HG02571 (cell line): Measurements from ENCODE around the gene ENTR1.

Experiments used
- ATAC-seq: cut with Tn5 transposase; IDR thresholded peaks from one replicate; pipeline ENCODE4 v1.9.1; 2021; ENCODE audit warnings: mild to moderate bottlenecking, moderate library complexity; ENCODE audit not compliant: unreplicated experiment

ENTR1 gene

GRCh38 chr9:136399176-136400037, 11.0 kb downstream of the ENTR1 start:
- peak; percentile 21 for ATAC-seq

DNA sequence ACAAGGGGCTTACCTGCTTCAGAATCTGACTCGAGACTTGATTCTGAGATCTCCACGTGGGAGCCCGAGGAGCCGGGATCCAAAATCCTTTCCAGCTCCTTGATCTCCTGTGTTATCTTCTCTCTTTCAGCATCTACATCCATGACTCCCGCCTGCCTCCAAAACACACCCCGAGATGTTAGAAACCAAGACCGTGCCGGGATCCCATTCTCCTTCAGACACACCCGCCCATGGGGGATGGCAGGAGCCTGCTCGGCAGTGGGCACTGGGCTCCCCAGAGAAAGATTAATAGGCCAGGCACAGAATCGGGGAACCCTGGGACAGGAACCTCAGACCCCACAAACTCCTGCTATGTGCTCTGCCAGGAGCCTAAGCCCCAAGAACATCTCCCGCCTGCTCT, 12.1 kb downstream of the ENTR1 start:
- ATAC-seq = no peak

GRCh38 chr9:136397643-136398042, 12.8 kb downstream of the ENTR1 start:
- ATAC-seq = no peak

GRCh38 chr9:136396219-136396515, 14.2 kb downstream of the ENTR1 start:
- no peak for ATAC-seq

DNA sequence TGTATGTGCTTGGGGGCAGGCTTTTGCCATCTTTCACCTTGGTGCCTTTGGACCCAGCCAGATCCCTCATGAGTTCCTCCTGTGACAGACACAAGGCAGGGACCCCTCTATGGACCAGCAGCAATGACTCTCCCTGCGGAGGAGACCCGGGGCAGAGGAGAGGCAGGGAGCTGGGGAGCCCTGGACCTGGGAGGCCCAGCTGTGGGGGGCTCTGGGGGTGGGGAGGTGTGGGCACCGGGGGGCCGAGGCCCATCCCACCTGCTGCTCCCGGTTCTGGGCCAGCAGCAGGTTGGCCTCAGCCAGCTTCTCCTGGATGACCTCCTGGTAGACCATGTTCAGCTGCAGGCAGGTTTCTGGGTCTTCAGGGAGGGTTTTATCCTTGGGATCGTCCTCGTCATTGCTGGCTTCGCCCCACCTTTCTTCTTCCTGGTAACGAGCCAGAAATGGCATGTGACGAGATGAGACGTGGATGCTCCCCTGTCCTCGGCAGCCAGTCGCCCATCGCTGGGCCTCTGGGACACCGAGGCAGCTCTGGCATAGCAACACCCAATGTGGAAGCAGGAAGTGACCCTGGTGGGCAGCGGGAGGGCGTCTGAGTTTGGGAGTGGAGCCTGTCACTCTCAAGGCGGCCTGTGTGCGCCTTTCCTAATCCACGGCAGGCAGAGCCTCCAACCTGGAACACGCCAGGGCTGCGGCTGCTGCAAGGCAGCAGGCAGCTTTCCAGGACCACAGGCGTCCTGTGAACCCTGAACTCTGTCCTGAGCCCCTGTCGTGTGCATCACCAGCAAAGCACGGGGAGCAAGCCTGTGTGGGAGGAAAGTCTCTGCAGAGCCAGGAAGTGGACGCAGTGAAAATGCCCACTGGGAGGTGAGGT, 14.8 kb downstream of the ENTR1 start:
- no peak for ATAC-seq

- no peak for ATAC-seq
Measured at GRCh38 chr9:136395020-136395340, 15.4 kb downstream of the ENTR1 start.

DNA sequence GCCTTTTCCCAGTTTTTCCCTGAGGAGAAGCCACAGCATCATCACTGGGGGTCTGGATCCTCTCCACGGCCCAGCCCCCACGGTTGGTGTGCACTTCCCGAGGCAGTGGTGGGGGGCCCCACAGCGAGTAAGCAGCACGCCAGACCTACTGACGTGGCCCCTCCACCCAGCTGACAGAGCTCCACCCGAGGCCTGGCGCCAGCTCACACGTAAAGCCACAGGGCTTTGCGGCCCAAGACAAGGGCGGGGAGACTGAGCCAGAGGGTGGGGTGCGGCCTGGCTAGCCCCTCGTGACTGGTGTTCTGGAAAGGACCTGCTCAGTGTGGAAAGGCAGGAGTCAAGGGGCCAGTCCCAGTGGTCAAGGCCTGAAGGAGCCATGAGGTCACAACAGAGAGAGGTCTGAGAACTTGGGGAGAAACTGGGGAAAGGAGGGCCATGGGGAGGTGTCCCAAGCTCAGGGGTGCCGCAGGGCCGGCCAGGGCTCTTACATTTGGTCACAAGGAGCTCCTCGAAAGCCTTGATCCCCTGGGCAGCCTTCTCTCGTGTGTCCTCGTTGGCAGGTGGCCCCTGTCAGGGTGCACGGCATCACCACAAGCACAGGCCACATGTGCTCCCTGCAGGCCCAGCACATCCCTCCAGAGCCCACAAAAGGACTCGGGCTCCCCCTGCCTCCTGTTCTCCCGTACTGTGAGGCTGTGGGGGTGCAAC, 15.9 kb downstream of the ENTR1 start:
- ATAC-seq = no peak

- no peak for ATAC-seq
Measured at GRCh38 chr9:136393531-136393930, 16.9 kb downstream of the ENTR1 start.

DNA sequence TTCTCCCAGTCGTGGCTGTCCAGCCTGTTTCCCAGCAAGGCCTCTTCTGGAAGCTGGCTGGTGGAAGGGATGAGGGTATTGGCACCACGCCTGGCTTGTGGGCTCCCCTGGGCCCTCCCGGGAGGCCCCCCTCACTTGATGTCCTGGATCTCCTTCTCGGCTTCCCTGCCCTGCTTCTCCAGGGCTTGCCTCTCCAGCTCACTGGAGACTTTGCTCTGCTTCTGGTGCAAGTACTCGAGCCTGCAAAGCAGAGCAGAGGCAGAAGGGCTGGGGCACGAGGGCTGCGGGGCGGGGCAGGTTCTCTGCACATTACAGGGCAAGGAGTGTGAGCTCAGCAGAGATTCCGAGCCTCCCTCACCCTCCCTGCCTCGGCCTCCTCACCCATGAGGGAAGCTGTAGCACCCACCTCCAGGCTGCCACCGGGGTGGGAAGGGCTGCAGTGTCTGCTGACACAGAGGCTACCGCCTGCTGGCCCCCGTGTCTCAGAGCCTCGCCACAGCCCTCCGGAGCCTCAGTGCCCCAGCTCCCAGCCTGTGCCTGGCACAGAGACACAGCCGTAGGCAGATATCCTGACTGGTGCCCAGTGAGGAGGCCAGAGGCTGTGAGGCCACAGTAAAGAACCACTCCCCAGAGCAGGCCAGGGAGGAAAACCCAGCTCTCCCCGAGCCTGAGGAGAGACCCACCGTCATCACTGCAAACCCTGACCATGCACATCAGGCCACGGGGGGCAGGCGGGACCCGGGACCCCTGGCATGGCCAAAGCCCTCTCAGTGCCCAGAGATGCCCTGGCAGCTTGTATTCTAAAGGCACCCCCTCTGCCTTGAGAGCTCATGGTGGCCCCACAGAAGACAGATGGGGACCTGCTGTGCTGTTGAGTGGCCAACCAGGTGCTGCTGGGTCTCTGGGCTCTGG, 17.6 kb downstream of the ENTR1 start:
- no peak for ATAC-seq

DNA sequence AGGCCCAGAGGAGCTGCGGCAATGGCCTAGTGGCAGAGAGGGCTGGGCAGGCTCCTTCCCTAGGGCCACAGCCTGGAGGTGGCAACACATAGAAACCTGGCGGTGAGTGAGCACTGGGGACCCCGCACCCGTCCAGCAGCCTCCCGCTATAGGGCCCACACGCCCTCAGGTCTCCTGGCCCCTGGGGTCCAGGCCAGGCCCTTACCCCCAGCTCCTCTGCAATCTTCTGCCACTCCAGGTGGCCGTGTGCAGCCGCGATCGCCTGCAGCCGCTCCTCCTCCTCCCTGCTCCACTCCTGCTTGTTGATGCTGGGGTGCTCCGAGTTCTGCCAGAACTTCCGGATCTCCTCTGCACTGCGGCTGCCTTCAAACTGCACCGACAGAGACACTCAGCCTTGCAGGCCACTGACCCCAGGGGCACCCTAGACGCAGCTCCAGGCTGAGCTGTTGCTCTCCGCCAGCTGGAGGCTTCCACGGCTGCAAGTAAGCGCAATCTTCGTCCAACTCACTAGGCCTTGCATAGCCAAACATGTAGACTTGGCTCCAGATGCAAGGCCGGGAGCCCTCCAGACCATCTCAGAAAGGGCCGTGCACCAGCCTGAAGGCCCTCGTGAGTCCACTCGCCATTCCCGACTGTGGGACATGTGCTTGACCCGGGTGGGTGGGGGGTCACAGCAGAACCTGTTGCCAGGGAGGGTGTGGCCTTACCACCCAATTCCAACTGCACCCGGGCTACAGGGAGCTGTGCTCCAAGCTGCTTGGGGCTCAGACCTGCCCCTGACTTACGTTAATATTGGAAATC, 18.5 kb downstream of the ENTR1 start:
- ATAC-seq = no peak

DNA sequence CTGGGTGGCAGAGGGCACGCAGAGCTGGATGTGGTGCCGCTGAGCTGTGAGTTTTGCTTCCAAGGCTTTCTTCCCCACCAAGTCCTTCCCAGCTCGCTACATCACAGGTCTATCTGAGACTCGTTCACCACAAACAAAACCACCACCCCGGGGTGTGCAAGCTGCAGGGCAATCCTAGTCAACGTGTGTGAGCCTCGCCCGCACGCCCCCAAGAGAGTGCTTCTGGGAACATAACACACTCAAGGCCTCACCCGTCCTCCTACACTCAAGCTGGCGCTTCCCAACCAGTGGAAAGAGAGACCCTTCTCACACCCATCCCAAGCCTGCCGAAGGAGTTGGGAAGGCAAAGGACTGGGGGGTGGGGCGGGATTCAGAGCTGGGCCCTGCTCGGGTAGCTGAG, 21.0 kb downstream of the ENTR1 start:
- no peak for ATAC-seq

- no peak for ATAC-seq
Measured at GRCh38 chr9:136387217-136387616, 23.2 kb downstream of the ENTR1 start.

DNA sequence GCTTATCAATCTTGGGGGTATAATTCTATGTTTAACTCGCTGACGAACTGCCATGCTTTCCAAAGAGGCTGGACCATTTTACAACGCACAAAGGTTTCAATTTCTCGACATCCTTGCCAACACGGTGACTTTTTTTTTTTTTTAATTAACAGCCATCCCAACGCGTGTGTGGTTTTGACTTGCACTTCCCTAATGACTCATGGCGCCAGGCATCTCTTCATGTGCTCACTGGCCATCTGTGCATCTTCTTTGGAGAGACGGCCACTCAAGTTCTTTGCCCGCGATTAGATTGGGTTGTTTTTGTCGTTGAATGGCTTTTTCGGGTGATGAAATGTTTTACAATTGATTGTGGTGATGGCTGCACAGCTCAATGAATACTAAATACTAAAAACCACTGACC, 24.4 kb downstream of the ENTR1 start:
- ATAC-seq = no peak

GRCh38 chr9:136385015-136385414, 25.4 kb downstream of the ENTR1 start:
- no peak for ATAC-seq

- ATAC-seq = no peak
Measured at GRCh38 chr9:136383436-136383835, 27.0 kb downstream of the ENTR1 start.

DNA sequence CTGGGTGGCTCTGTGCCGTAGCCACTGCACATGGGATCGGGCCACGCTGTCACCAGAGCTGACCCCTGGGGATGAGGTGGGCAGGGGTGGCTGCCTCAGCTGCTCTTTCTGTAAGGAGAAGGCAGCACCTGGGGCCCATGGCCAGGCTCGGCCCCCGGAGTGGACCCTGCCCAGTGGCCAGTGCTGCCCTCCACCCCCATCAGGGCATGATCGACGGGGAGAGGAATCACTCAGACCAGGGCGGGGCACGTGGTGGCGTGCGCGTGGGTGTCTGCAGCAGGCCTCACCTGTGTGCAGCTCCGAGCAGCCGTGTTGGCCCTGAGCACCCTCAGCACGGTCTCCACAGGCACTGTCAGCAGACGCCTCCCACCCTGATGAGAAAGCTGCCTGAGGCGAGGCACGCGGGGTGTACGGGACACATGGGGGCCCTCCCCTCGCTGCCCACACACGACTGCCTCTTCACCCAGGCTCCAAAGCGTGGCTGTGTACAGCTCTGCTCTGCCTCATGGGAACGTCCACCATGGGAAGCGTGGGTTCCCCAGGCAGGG, 28.4 kb downstream of the ENTR1 start:
- no peak for ATAC-seq

GRCh38 chr9:136381311-136381710, 29.1 kb downstream of the ENTR1 start:
- ATAC-seq = no peak

GRCh38 chr9:136380381-136380780, 30.0 kb downstream of the ENTR1 start:
- no peak for ATAC-seq

GRCh38 chr9:136379891-136380290, 30.5 kb downstream of the ENTR1 start:
- no peak for ATAC-seq

DNA sequence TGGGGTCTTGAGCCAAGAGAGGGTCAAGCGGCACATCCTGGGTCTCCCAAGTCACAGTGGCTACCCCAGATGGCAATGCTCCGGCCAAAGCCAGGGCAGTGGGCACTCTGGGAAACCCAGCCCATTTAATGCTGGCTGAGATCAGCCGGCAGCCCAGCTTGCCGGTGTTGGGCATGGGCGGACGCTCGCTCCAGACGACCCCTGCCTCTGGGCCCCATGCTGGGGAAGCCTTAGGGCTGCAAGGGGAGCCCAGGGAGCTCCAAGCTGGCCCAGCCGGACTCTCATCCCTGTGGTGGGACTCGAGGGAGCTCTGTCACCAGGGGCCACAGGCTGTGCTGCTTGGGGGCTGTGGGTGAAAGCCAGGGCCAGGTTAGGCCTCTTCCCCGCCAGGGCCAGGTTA, 31.0 kb downstream of the ENTR1 start:
- ATAC-seq = no peak
